Left lung (tissue), 10 donors: ENCODE results near the gene RNLS. TPM values are rescaled to one million over a fixed set of nuclear protein-coding genes. Genes with fewer than 3 reads are reported as not detected.

Experiments
- ATAC-seq: fragments of 200-7000 bp; cut with Tn5 transposase; one replicate; pipeline ENCODE4 v1.9.1; 2020; ENCODE audit warnings: moderate library complexity
- DNase-seq, 4 donors: peaks; one replicate each; pipeline ENCODE4 v3.0.0-alpha.2; 2013 to 2020
- H3K27ac ChIP-seq, 2 donors: fragments of 200-600 bp; sonication (generic) in 1 of 2; one replicate each; pipeline versions ENCODE4 v1.5.0 to v1.8.0; 2020 to 2021
- H3K27me3 ChIP-seq, 2 donors: fragments of 200-600 bp; sonication (generic) in 1 of 2; one replicate each; pipeline versions ENCODE4 v1.5.0 to v1.8.0; 2020 to 2021
- H3K36me3 ChIP-seq, 2 donors: fragments of 200-600 bp; sonication (generic) in 1 of 2; one replicate each; pipeline versions ENCODE4 v1.5.0 to v1.8.0; 2020 to 2021
- H3K4me1 ChIP-seq, 2 donors: fragments of 200-600 bp; one replicate each; pipeline ENCODE4 v1.8.0; 2021
- H3K4me3 ChIP-seq, 2 donors: fragments of 200-600 bp; sonication (generic) in 1 of 2; one replicate each; pipeline versions ENCODE4 v1.5.0 to v1.8.0; 2020 to 2021; ENCODE audit warnings: mild to moderate bottlenecking in 1 of 2
- H3K9me3 ChIP-seq, 2 donors: fragments of 200-600 bp; sonication (generic) in 1 of 2; one replicate each; pipeline versions ENCODE4 v1.5.0 to v1.8.0; 2020 to 2021
- CTCF ChIP-seq, 2 donors: fragments of 200-600 bp; sonication (generic) in 1 of 2; IDR thresholded peaks; one replicate each; pipeline versions ENCODE4 v1.5.0 to v1.8.0; 2021; ENCODE audit warnings: antibody characterized with exemption in 2 of 2
- intact Hi-C, 2 donors: fragments of 100-400 bp; cut with DNase I; formaldehyde crosslinking; loops; one replicate each; pipeline versions ENCODE4 v1.11.2 to v1.14.2; 2022
- polyA plus RNA-seq, 6 donors: library from polyadenylated mRNA; unstranded; fragments of 120-200 nt; gene quantifications; one replicate each; pipeline ENCODE4 v1.2.1, GENCODE V29; 2013; ENCODE audit not compliant: insufficient read length in 6 of 6
- total RNA-seq, 2 donors: library from RNA; stranded (reverse); fragmentation: NEBNext Ultra II Directional; extraction: Animal tissue kit (Norgen Biotek cat#: 25700); gene quantifications; one replicate each; pipeline ENCODE4 v1.2.1, GENCODE V29; 2021
- donor health status: DM: no; HTN: yes; CAD: no.
- donor health status: DM: no; HTN: no; CAD: no.

The RNLS gene
- total and polyA plus RNA-seq, 8 donors = 4.1 to 8.8 (median 5.2) TPM

DNA sequence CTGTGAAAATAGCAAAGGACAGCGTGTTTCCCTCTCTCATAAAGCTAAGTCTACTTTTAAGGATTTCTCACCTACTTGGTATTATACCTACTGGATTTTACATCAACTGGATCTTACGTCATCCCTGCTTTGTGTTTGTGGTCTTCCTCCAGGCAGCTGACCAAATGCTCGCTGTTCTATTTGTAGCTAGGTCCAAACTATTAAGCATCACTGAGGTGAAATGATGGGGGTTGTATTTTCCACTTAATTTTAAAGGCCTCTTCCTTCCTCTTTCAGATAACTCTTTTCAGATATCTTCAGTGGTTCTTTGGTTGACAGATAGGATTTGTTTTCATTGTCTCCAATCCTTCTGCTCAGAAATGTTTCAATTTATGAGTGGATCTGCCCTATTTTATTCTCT is 169.7 kb downstream of the RNLS start:
- intact Hi-C loops = no loop called here
- no peaks in the 10 kb centered on the region for H3K36me3 ChIP-seq
- no peaks in the 10 kb centered on the region for H3K4me1 ChIP-seq
- no peak overlapping the region for H3K27ac ChIP-seq
- H3K9me3 ChIP-seq = no peaks in the 10 kb centered on the region
- no peak overlapping the region for H3K4me3 ChIP-seq
- H3K27me3 ChIP-seq = no peaks in the 10 kb centered on the region
- no peak for DNase-seq
- ATAC-seq = no peak
- no peak for TF ChIP-seq CTCF (IDR thresholded peaks at IDR 0.05)

DNA sequence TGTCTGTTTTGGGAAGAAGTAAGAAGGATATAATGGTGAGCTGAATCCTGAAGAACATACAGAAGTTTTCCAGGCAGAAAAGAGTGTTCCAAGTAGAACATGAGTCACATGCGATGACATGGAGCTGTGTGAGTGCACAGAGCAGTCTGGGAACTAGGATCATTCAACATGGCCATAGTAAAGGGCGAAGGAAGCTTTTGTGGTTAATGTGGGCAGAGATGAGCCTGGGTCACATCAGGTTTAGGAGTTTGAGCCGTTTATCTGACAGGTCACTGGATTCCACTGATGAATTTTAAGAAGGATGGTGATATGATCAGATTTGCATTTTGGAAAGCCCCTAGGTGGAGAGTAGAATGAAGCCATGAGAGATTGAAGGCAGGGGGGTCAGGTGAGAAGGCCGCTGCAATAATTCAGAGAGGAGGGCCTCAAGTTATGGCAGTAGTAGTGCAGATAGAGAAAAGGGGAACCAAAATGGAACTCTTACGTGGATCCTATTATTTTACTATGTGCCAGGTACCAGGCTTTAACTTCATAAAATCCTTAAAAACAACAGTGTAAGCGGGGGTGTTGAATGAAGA is 171.3 kb downstream of the RNLS start:
- H3K4me3 ChIP-seq = no peak overlapping the region

GRCh38 chr10:88409824-88410223 is 173.3 kb downstream of the RNLS start:
- no peak for TF ChIP-seq CTCF (IDR thresholded peaks at IDR 0.05)
- Histone ChIP-seq H3K4me3 (no peak overlapping the region), H3K27me3 (no peaks in the 10 kb centered on the region), H3K27ac (no peak overlapping the region), H3K9me3 (no peaks in the 10 kb centered on the region), H3K4me1 (no peaks in the 10 kb centered on the region), H3K36me3 (no peaks in the 10 kb centered on the region)
- no peak for ATAC-seq
- intact Hi-C loops = no loop called here
- no peak for DNase-seq

More for the DNA sequence above, 171.3 kb downstream of the RNLS start:
- Histone ChIP-seq H3K36me3 (no peaks in the 10 kb centered on the region), H3K27ac (no peak overlapping the region), H3K27me3 (no peaks in the 10 kb centered on the region), H3K9me3 (no peaks in the 10 kb centered on the region), H3K4me1 (no peaks in the 10 kb centered on the region)
- DNase-seq (no peak), ATAC-seq (no peak)
- intact Hi-C loops = no loop called here
- no peak for TF ChIP-seq CTCF (IDR thresholded peaks at IDR 0.05)

DNA sequence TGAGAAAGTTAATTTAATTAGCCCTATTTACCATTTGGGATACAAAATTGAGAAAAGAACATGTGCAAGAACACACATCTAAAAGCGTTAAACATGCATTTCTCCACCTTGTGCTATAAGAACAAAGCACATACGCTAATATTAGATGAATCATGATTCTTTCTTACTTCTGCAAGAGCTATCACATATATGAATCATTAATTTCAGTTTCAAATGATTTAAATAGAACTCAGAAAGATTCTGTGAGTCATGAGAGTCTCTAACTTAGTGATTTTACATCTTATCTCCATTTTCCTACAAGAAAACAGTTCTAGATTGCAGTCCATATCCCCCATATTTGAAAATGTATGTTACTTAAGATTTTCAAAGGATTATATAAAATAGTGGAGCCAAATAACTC is 173.9 kb downstream of the RNLS start:
- intact Hi-C loops = no loop called here
- no peaks in the 10 kb centered on the region for H3K4me1 ChIP-seq
- ATAC-seq (no peak), DNase-seq (no peak)
- no peaks in the 10 kb centered on the region for H3K27me3 ChIP-seq
- H3K9me3 ChIP-seq = no peaks in the 10 kb centered on the region
- no peak overlapping the region for H3K4me3 ChIP-seq
- H3K27ac ChIP-seq = no peak overlapping the region
- H3K36me3 ChIP-seq = no peaks in the 10 kb centered on the region
- no peak for TF ChIP-seq CTCF (IDR thresholded peaks at IDR 0.05)

DNA sequence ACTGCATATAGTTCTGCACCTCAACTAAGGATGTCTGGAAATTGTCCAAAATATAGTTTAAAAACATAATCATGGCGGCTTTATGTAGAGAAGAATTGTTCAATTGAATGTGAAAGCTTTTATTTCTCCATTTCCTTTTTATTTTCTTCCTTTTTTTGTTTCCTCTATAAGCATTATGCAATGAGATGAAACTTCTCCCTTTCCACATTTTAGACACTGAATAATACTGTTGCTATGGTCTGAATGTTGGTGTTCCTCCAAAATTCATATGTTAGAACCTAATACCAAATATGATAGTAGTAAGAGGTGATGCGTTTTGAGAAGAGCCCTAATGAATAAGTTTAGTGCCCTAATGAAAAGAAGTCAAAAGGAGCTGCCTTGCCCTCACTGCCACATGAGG is 175.0 kb downstream of the RNLS start:
- no peak for TF ChIP-seq CTCF (IDR thresholded peaks at IDR 0.05)
- peak overlapping the region in 1 of 2 donors; percentile 48 for H3K27ac ChIP-seq
- no peaks in the 10 kb centered on the region for H3K36me3 ChIP-seq
- ATAC-seq (no peak), DNase-seq (no peak)
- H3K27me3 ChIP-seq = no peaks in the 10 kb centered on the region
- H3K4me3 ChIP-seq = no peak overlapping the region
- intact Hi-C loops = no loop called here
- H3K9me3 ChIP-seq = no peaks in the 10 kb centered on the region
- H3K4me1 ChIP-seq = no peaks in the 10 kb centered on the region
